Large intestine (tissue), 3 donors: ENCODE results near the gene PHF21B. TPM values are rescaled to one million over a fixed set of nuclear protein-coding genes. Genes with fewer than 3 reads are reported as not detected.

ENCODE experiments used
- DNase-seq, 2 donors: peaks; one replicate each; pipeline versions ENCODE4 v3.0.0 to v3.0.0-alpha.2; 2013
- H3K27ac ChIP-seq: one replicate; pipeline ENCODE4 v1.5.1; 2013; ENCODE audit warnings: low read length
- H3K27me3 ChIP-seq: 2 replicates; pipeline ENCODE4 v1.6.1; 2013; ENCODE audit warnings: low read length; ENCODE audit not compliant: control insufficient read depth, insufficient read depth
- H3K36me3 ChIP-seq: 2 replicates; pipeline ENCODE4 v1.6.1; 2013; ENCODE audit warnings: low read length; ENCODE audit not compliant: control insufficient read depth, insufficient read depth
- H3K4me1 ChIP-seq: one replicate; pipeline ENCODE4 v1.6.1; 2013; ENCODE audit warnings: low read length; ENCODE audit not compliant: control insufficient read depth, insufficient read depth
- H3K4me3 ChIP-seq: one replicate; pipeline ENCODE4 v1.5.1; 2013; ENCODE audit warnings: low read length
- H3K9me3 ChIP-seq: one replicate; pipeline ENCODE4 v1.6.1; 2013; ENCODE audit warnings: mild to moderate bottlenecking, low read depth, low read length, moderate library complexity; ENCODE audit not compliant: control insufficient read depth
- WGBS: methylation state at CpG from one replicate; pipeline ENCODE4 v1.1.5; 2013; ENCODE audit warnings: low lambda C conversion rate; ENCODE audit not compliant: insufficient coverage; 5-methylcytosine and 5-hydroxymethylcytosine counted together
- polyA plus RNA-seq: library from polyadenylated mRNA; unstranded; fragments of 120-200 nt; gene quantifications from one replicate; pipeline ENCODE4 v1.2.1, GENCODE V29; 2013

The PHF21B gene
- polyA plus RNA-seq, 1 donor = 0.63 TPM

DNA sequence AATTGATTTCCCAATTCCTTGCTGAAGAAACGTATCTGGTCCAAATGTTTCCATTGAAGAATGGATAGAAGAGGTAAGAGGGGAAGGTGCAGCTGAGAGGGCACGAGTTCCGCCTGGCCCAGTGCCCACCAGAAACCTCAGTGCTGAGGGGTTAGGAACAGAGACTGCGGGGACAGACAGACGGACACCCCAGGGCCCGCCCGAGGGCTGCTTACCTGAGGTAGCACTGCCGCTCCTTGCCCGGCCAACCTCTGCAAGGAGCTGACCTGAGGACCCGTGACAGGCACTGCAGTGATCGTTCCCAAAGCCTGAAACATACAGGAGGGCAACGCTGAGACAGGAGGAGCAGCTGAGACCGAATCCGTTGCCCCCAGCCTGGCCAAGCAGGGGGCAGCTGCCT lies 89.6 kb downstream of the PHF21B start:
- no peaks in the 10 kb centered on the region for H3K9me3 ChIP-seq
- WGBS = no CpG with 5 or more reads among the region's 14 CpGs
- no peak for DNase-seq
- H3K27ac ChIP-seq = no peak overlapping the region
- no peaks in the 10 kb centered on the region for H3K36me3 ChIP-seq
- no peaks in the 10 kb centered on the region for H3K27me3 ChIP-seq
- H3K4me3 ChIP-seq = no peak overlapping the region
- H3K4me1 ChIP-seq = no peaks in the 10 kb centered on the region

DNA sequence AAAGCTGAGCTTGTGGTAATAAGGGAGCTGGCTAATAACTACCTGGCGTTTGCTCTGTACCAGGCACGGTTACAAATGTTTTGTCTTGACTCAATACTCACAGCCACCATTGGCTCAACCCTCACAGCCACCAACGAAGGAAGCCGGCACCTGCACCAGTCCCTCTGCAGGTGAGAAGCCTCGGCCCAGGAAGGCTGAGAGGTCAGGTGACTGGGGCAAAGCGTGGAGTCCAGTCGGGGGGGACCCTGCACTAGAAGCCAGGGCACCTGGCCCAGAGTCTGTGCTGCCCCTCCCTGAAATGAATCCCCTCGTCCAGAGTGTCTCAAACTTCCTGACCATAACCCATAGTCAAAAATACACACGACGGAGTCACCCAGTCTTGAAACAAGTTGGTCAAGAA lies 90.1 kb downstream of the PHF21B start:
- H3K36me3 ChIP-seq = no peaks in the 10 kb centered on the region
- WGBS = no CpG with 5 or more reads among the region's 10 CpGs
- no peaks in the 10 kb centered on the region for H3K9me3 ChIP-seq
- no peaks in the 10 kb centered on the region for H3K27me3 ChIP-seq
- H3K27ac ChIP-seq = no peak overlapping the region
- H3K4me3 ChIP-seq = no peak overlapping the region
- no peak for DNase-seq
- no peaks in the 10 kb centered on the region for H3K4me1 ChIP-seq

- H3K27me3 ChIP-seq = no peaks in the 10 kb centered on the region
- WGBS = 90% methylated on average over 2 of the region's 8 CpGs
- no peak overlapping the region for H3K4me3 ChIP-seq
- H3K4me1 ChIP-seq = no peaks in the 10 kb centered on the region
- H3K36me3 ChIP-seq = no peaks in the 10 kb centered on the region
- no peaks in the 10 kb centered on the region for H3K9me3 ChIP-seq
- no peak overlapping the region for H3K27ac ChIP-seq
- no peak for DNase-seq
These were observed 90.8 kb downstream of the PHF21B start for GRCh38 chr22:44918925-44919392.

GRCh38 chr22:44918166-44918924 lies 91.5 kb downstream of the PHF21B start:
- H3K27me3 ChIP-seq = no peaks in the 10 kb centered on the region
- no peaks in the 10 kb centered on the region for H3K4me1 ChIP-seq
- no peak for DNase-seq
- H3K4me3 ChIP-seq = no peak overlapping the region
- no CpG with 5 or more reads among the region's 18 CpGs for WGBS
- H3K9me3 ChIP-seq = no peaks in the 10 kb centered on the region
- H3K36me3 ChIP-seq = no peaks in the 10 kb centered on the region
- H3K27ac ChIP-seq = no peak overlapping the region

GRCh38 chr22:44917372-44918165 lies 92.2 kb downstream of the PHF21B start:
- Histone ChIP-seq H3K27me3 (no peaks in the 10 kb centered on the region), H3K36me3 (no peaks in the 10 kb centered on the region), H3K4me1 (no peaks in the 10 kb centered on the region), H3K9me3 (no peaks in the 10 kb centered on the region), H3K27ac (no peak overlapping the region), H3K4me3 (no peak overlapping the region)
- DNase-seq = no peak
- no CpG with 5 or more reads among the region's 19 CpGs for WGBS

DNA sequence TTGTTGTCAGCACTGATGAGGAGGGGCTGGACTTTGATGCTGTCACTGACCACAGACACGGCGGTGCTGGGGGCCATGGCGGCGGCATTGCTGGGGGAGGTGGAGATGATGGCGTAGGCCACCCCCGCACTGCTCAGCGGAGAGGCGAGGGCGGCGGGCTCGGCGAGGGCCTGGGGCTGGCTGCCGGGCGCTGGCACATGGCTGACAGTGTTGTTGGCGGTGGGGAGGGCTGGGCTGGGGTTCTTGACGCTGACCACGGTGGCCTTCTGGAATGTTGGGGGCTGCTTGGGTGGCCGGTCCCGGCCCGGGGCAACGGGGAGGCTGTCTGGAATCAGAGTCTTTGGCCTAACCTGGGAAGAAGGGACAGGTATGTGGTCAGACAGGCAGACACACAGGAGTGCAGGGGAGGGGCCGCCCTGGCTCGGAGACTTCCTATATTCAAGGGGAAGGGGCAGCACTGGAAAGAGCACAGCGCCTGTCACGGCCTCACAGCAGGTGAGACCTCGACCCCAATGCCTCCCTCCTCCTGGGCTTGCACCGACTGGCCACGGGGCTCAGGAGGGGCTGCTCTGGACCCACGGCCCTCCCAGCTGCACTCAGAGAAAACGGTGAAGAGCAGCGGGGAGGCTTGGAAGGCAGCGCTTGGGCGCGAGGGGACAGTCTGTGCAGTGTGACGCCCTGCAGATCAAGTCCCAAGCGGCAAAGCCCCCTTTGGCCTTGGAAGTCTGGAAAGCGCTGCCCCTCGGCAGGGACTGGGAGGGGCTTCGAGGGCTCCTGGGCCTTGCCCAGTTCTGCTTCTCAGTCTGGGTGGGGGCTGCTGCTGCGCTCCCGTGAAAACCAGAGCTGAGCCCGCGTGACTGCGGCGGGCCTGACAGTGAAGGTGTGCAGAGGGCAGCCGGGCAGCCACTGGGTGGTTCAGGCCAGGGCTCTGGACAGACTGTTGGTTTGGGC lies 93.2 kb downstream of the PHF21B start:
- WGBS = no CpG with 5 or more reads among the region's 46 CpGs
- no peaks in the 10 kb centered on the region for H3K4me1 ChIP-seq
- no peaks in the 10 kb centered on the region for H3K9me3 ChIP-seq
- DNase-seq = no peak
- no peak overlapping the region for H3K4me3 ChIP-seq
- no peaks in the 10 kb centered on the region for H3K27me3 ChIP-seq
- H3K27ac ChIP-seq = no peak overlapping the region
- no peaks in the 10 kb centered on the region for H3K36me3 ChIP-seq

DNA sequence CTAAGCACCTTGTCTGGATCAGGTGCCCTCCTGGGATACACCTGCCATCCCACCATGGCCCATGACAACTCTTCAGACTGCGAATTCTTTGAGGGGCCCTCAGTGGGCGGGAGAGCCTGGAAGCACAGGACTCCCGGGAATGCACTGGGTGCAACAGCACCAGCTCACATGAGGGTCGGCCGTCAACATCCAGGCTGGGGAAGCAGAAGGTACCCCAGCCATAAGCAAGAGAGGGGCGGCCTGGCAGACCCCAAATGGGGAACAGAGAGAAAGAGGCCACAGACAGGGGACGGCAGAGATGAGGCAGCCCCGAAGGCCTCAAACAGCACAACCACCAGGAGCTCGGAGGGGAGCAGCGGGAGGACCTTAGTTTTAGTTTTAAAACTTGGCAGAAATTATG lies 94.4 kb downstream of the PHF21B start:
- no peak for DNase-seq
- no CpG with 5 or more reads among the region's 10 CpGs for WGBS

GRCh38 chr22:44914026-44914721 lies 95.6 kb downstream of the PHF21B start:
- no peak for DNase-seq
- Histone ChIP-seq H3K9me3 (no peaks in the 10 kb centered on the region), H3K4me1 (no peaks in the 10 kb centered on the region), H3K27me3 (no peaks in the 10 kb centered on the region), H3K4me3 (no peak overlapping the region), H3K36me3 (no peaks in the 10 kb centered on the region), H3K27ac (no peak overlapping the region)
- no CpG with 5 or more reads among the region's 13 CpGs for WGBS

More for the DNA sequence above, 94.4 kb downstream of the PHF21B start:
- Histone ChIP-seq H3K4me3 (no peak overlapping the region), H3K36me3 (no peaks in the 10 kb centered on the region), H3K27me3 (no peaks in the 10 kb centered on the region), H3K9me3 (no peaks in the 10 kb centered on the region), H3K27ac (no peak overlapping the region), H3K4me1 (no peaks in the 10 kb centered on the region)

- Histone ChIP-seq H3K27ac (no peak overlapping the region), H3K36me3 (no peaks in the 10 kb centered on the region), H3K4me3 (no peak overlapping the region), H3K9me3 (no peaks in the 10 kb centered on the region), H3K27me3 (no peaks in the 10 kb centered on the region), H3K4me1 (no peaks in the 10 kb centered on the region)
- no peak for DNase-seq
- no CpG with 5 or more reads among the region's 24 CpGs for WGBS
These were observed 96.4 kb downstream of the PHF21B start for GRCh38 chr22:44913198-44913983.
